ENCODE data around the gene ZNF195.
"Not testable (repeated sequence)": the region's sequence is repeated elsewhere in the genome, so short reads cannot be mapped to it uniquely, and the experiment has no call there.

- TF ChIP-seq POLR2A, EP300, POLR2AphosphoS5 (IDR thresholded peaks at IDR 0.05): not testable (repeated sequence)
These were observed 18.3 kb upstream of the ZNF195 start for GRCh38 chr11:3397210-3397609.

Data from suprapubic skin (tissue), 4 donors.